Hypothalamus (tissue), 51 donors: ENCODE data around the gene TTC36.
"Not testable (repeated sequence)": the region's sequence is repeated elsewhere in the genome, so short reads cannot be mapped to it uniquely, and the experiment has no call there.

Experiments used
- DNase-seq, 51 donors: peaks; one replicate each; lab custom pipeline; 2025; lab: John Stamatoyannopoulos, UW

The TTC36 gene

DNA sequence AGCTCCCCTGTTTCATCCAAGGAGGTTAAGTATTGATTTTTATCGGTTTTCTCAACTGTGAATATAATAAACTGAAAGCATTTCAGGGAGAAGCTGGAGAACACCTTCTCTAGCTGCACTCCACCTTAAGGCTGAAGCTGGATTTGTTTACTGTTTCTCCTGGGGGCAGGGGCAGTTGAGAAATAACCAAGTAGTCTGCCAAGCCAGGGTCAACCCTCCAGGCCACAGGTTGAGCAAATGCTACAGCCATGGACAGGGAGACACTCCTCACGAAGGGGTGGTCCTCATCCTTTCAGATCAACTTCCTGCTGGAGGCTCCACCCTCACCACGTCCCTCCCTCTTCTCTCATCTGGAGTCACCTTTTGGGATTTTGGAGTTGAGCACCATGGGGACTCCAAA, at the start of gene TTC36:
Gene TTC36, plus strand, starts transcription at position 366 of the 400 bp plus-strand sequence. Its CDS starts 21 bp downstream, at position 387.
- DNase-seq, result no peak

GRCh38 chr11:118481238-118481637, 46.0 kb upstream of the TTC36 start:
- DNase-seq, result not testable (repeated sequence)

- DNase-seq, result no peak
Observed at GRCh38 chr11:118484405-118484804, 42.9 kb upstream of the TTC36 start.

GRCh38 chr11:118485273-118485672, 42.0 kb upstream of the TTC36 start:
- DNase-seq, result no peak

GRCh38 chr11:118488480-118489109, 38.7 kb upstream of the TTC36 start:
- DNase-seq, result peak in 42 of 51 donors; percentile 3 to 85 (median 26)

DNA sequence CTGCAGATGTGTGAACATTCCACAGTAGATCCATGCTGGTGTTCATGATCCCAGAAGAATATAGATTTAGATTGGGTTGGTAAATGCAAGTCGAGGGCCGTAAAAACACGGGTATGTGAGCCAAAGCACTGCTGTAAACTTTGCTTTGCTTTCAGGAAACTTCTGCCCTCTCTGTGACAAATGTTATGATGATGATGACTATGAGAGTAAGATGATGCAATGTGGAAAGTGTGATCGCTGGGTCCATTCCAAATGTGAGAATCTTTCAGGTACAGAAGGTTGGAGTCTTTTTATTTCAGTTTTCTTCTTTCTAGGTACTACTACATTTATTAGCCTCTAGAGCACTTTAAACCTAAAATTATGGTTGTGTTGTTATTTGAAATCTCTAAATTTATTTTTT, 36.2 kb upstream of the TTC36 start:
- no peak for DNase-seq

DNA sequence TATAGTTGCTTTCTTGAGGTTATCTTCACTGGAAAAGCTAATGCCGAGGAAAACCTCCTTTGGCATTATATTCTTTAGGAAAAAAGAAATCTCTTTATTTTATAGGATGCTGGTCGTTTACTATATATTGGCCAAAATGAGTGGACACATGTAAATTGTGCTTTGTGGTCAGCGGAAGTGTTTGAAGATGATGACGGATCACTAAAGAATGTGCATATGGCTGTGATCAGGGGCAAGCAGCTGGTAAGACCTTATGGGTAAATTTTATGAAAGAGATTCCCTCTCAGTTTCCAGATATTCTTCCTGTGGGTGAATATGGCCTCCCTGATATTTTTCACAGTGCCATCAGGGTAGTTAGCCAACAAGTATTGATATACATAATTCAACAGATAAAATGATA, 29.4 kb upstream of the TTC36 start:
- no peak for DNase-seq

GRCh38 chr11:118503216-118503615, 24.1 kb upstream of the TTC36 start:
- no peak for DNase-seq

GRCh38 chr11:118511601-118512000, 15.7 kb upstream of the TTC36 start:
- no peak for DNase-seq

- no peak for DNase-seq
Observed at GRCh38 chr11:118514103-118514502, 13.2 kb upstream of the TTC36 start.

DNA sequence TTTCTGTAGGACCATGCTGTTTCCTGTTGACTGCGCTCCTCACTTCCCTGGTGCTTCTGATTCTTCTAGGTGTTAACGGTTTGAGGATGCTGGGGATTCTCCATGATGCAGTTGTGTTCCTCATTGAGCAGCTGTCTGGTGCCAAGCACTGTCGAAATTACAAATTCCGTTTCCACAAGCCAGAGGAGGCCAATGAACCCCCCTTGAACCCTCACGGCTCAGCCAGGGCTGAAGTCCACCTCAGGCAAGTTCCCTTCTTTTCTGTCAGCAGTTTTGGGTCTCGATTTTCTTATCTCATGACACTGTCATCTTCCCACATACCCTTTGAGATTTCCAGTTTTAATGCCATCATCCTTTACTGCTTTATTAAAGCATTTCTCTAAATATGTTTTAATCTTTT, 7.7 kb upstream of the TTC36 start:
- DNase-seq, result no peak

DNA sequence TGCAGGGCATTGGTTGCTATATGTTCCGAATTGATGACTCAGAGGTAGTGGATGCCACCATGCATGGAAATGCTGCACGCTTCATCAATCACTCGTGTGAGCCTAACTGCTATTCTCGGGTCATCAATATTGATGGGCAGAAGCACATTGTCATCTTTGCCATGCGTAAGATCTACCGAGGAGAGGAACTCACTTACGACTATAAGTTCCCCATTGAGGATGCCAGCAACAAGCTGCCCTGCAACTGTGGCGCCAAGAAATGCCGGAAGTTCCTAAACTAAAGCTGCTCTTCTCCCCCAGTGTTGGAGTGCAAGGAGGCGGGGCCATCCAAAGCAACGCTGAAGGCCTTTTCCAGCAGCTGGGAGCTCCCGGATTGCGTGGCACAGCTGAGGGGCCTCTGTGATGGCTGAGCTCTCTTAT, 5.4 kb upstream of the TTC36 start:
- no peak for DNase-seq

- DNase-seq, result peak in 1 of 51 donors; percentile 3
Observed at GRCh38 chr11:118522571-118523072, 4.7 kb upstream of the TTC36 start.

DNA sequence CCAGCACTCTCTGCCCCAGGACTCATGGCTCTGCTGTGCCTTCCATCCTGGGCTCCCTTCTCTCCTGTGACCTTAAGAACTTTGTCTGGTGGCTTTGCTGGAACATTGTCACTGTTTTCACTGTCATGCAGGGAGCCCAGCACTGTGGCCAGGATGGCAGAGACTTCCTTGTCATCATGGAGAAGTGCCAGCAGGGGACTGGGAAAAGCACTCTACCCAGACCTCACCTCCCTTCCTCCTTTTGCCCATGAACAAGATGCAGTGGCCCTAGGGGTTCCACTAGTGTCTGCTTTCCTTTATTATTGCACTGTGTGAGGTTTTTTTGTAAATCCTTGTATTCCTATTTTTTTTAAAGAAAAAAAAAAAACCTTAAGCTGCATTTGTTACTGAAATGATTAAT, 2.9 kb upstream of the TTC36 start:
- DNase-seq, result no peak

- DNase-seq, result no peak
Observed at GRCh38 chr11:118524757-118525470, 2.4 kb upstream of the TTC36 start.

DNA sequence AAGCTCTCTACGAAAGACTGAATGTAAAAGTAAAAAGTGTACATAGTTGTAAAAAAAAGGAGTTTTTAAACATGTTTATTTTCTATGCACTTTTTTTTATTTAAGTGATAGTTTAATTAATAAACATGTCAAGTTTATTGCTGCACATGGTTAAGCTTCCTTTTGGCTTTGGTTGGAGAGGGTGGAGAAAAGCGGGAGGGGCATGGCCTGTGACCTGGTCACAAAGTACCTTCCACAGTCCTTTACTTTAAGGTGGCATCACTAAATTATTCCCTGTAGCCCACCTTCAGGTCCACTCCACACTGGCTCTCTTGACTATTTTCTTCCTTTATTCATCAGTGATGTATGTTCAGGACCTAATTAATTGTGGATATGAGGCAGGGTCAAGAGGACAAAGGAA, 586 bp upstream of the TTC36 start:
- DNase-seq, result no peak

DNA sequence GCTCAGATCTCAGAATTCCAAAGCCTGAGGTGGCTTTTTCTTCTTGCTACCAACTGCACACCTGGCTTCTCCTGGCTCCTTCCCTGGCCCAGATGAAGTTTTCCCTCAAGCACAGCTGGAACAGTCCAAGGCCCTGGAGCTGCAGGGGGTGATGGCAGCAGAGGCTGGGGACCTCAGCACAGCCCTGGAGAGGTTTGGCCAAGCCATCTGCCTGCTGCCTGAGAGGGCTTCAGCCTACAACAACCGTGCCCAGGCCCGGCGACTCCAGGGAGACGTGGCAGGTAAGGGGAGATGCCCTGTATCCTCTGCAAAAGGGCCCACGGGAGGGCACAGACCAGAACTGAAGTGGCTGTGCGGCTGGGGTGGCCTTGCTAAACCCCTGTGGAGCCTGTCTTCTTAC, 1.2 kb downstream of the TTC36 start:
- no peak for DNase-seq

DNA sequence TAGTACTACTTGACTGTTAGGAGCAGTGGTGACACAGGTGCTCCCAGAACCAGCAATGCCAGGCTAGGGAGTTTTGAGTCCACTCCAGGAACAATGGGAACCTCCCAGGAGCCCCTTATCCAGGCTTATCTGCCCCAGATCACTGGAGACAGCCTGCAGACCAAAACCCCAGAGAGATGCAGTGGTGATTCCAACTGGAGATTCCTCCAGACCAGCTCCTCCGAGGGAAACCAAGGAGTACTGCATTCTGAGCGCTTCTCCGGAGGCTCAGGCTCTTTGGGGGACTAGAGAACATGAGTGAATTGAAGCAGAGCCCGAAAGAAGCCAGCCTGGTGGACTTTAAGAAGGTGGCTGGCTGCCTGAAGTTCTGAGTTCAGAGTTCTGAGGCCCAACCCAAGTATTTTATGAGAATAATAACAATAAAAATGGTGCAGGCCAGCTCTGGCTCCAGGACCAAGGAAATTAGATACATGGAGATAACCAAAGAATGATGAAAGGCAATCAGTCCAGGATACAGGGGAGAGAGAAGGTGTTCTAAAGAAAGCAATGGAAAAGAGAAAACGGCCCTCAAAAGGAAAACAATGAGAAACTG, 2.4 kb downstream of the TTC36 start:
- no peak for DNase-seq

DNA sequence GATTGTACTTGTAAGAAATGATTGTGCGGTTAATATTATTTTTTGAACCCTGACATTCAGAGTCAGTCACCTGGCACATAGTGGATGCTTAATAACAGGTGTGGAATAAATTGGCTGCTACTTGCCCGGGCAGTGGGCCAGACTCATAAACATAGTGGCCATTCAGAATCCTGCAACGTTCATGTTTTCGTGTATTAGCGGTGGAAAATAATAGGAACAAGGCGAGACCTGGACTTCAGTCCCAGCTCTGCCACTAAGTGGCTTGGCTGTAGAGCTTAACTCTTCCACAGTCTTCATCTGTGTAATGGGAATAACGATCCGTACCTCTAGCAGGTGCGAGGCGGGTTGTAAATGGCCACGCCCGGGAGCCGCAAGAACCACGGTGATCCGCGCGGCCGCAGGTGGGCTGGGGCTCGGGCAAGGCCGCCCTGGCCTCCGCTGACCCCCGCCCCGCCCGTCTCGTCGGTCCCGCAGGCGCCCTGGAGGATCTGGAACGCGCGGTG, 3.0 kb downstream of the TTC36 start:
- peak in 4 of 51 donors; percentile 25 to 49 (median 42) for DNase-seq

- peak in 47 of 51 donors; percentile 15 to 86 (median 62) for DNase-seq
Observed at GRCh38 chr11:118530683-118531596, 3.7 kb downstream of the TTC36 start, which contains the start of gene TMEM25. Gene TMEM25 (plus strand): TSS chr11:118531192. CDS start chr11:118531802, 610 bp downstream.
